OCI-LY7 (cell line): Measurements from ENCODE around the gene DENND6B. TPM values are rescaled to one million over a fixed set of nuclear protein-coding genes. Genes with fewer than 3 reads are reported as not detected.

Experiments
- BruUV-seq: library from RNA; stranded (reverse); fragments of 400-500 nt; replicated peaks from 2 replicates; lab custom pipeline; 2021; lab: Mats Ljungman, UMichigan
- CTCF ChIA-PET: fragments of 300-600 bp; sonication (Branson Sonifier 250); formaldehyde crosslinking; loops from one replicate; lab custom pipeline; 2022; ENCODE audit warnings: antibody characterized with exemption; ENCODE audit not compliant: unreplicated experiment; lab: Charles Lee
- POLR2A ChIA-PET: fragments of 300-600 bp; sonication (Branson Sonifier 250); formaldehyde crosslinking; loops from one replicate; lab custom pipeline; 2022; ENCODE audit warnings: antibody characterized with exemption; lab: Charles Lee
- DNase-seq: peaks from one replicate; pipeline ENCODE4 v3.0.0-alpha.2; 2015; ENCODE audit warnings: low spot score
- H2AFZ ChIP-seq: fragments of 200-600 bp; sonication (generic), shearing (Covaris generic); 2 replicates; pipeline ENCODE4 v1.6.1; 2014; ENCODE audit warnings: mild to moderate bottlenecking, antibody characterized with exemption, low read length, moderate library complexity
- H3K27ac ChIP-seq: fragments of 200-600 bp; sonication (generic); 2 replicates; pipeline ENCODE4 v1.5.1; 2014; ENCODE audit warnings: mixed run types, low read depth, mild to moderate bottlenecking, moderate library complexity, low read length, inconsistent platforms; ENCODE audit not compliant: poor library complexity, severe bottlenecking
- H3K36me3 ChIP-seq: fragments of 200-600 bp; sonication (generic); 2 replicates; pipeline ENCODE4 v1.6.1; 2014; ENCODE audit warnings: mild to moderate bottlenecking, antibody characterized with exemption, low read length, moderate library complexity, mixed read lengths; ENCODE audit not compliant: insufficient read depth
- H3K4me1 ChIP-seq: fragments of 200-600 bp; sonication (generic); 2 replicates; pipeline ENCODE4 v1.5.1; 2014; ENCODE audit warnings: mild to moderate bottlenecking, low read length; ENCODE audit not compliant: insufficient read depth, poor library complexity, severe bottlenecking
- H3K4me2 ChIP-seq: fragments of 200-600 bp; sonication (generic); 2 replicates; pipeline ENCODE4 v1.6.1; 2014; ENCODE audit warnings: mild to moderate bottlenecking, low read length
- H3K4me3 ChIP-seq: fragments of 200-600 bp; sonication (generic); 2 replicates; pipeline ENCODE4 v1.5.1; 2014; ENCODE audit warnings: mild to moderate bottlenecking, low read depth, low read length; ENCODE audit not compliant: poor library complexity, severe bottlenecking
- H3K79me2 ChIP-seq: fragments of 200-600 bp; sonication (generic); 2 replicates; pipeline ENCODE4 v1.6.1; 2016; ENCODE audit warnings: low read depth, mild to moderate bottlenecking, low read length, moderate library complexity, mixed read lengths; ENCODE audit not compliant: insufficient read depth
- H3K9me2 ChIP-seq: fragments of 200-600 bp; sonication (generic); 2 replicates; pipeline ENCODE4 v1.6.1; 2016; ENCODE audit warnings: mild to moderate bottlenecking, low read length, mixed read lengths; ENCODE audit not compliant: insufficient read depth
- H3K9me3 ChIP-seq: fragments of 200-600 bp; sonication (generic); 2 replicates; pipeline ENCODE4 v1.6.1; 2014; ENCODE audit warnings: mild to moderate bottlenecking, mixed run types, low read length, mixed read lengths
- H4K20me1 ChIP-seq: fragments of 200-600 bp; sonication (generic); 2 replicates; pipeline ENCODE4 v1.6.1; 2014; ENCODE audit warnings: mild to moderate bottlenecking, antibody characterized with exemption, low read length, moderate library complexity, mixed read lengths; ENCODE audit not compliant: insufficient read depth
- EZH2phosphoT487 ChIP-seq: fragments of 200-600 bp; sonication (generic); IDR thresholded peaks from 2 replicates; pipeline ENCODE4 v1.6.1; 2018; ENCODE audit warnings: low read depth, borderline replicate concordance, mild to moderate bottlenecking, mixed run types, antibody characterized with exemption, low read length, moderate library complexity, mixed read lengths
- intact Hi-C: fragments of 100-400 bp; cut with micrococcal nuclease; formaldehyde crosslinking; loops from one replicate; pipeline ENCODE4 v1.10.0; 2022; ENCODE audit not compliant: unreplicated experiment
- total RNA-seq, 2 experiments: library from RNA; depleted of rRNA in 1 of 2; stranded (reverse); fragments of >200 nt in 1 of 2; shearing (Covaris generic) in 1 of 2; gene quantifications; 2 replicates each; pipeline ENCODE4 v1.2.3, GENCODE V29; 2014 to 2022
- TF ChIP-seq, protein P1 (sequence below): fragments of 200-600 bp; sonication (generic); conservative IDR thresholded peaks from 2 replicates; pipeline ENCODE4 v1.5.1; 2014; ENCODE audit warnings: mild to moderate bottlenecking, antibody characterized with exemption, low read length, moderate library complexity, mixed read lengths

DENND6B gene
- total RNA-seq, 2 experiments from 2014 or later = 31.6 to 45.0 TPM

- Histone ChIP-seq H3K27ac (no peak overlapping the region), H3K36me3 (no peaks in the 10 kb centered on the region), H3K9me2 (no peaks in the 10 kb centered on the region), H3K4me2 (no peak overlapping the region), H3K9me3 (no peaks in the 10 kb centered on the region), H3K79me2 (no peaks in the 10 kb centered on the region), H4K20me1 (no peaks in the 10 kb centered on the region), H2AFZ (no peak overlapping the region), H3K4me3 (no peak overlapping the region), H3K4me1 (peaks cover 65% of the 10 kb centered on the region)
- ChIA-PET POLR2A (no interaction called here), CTCF (no interaction called here)
- BruUV-seq = no TSS peak
- DNase-seq = no peak
- intact Hi-C loops = no loop called here
- no peak for TF ChIP-seq EZH2phosphoT487
- TF ChIP-seq, protein P1, sequence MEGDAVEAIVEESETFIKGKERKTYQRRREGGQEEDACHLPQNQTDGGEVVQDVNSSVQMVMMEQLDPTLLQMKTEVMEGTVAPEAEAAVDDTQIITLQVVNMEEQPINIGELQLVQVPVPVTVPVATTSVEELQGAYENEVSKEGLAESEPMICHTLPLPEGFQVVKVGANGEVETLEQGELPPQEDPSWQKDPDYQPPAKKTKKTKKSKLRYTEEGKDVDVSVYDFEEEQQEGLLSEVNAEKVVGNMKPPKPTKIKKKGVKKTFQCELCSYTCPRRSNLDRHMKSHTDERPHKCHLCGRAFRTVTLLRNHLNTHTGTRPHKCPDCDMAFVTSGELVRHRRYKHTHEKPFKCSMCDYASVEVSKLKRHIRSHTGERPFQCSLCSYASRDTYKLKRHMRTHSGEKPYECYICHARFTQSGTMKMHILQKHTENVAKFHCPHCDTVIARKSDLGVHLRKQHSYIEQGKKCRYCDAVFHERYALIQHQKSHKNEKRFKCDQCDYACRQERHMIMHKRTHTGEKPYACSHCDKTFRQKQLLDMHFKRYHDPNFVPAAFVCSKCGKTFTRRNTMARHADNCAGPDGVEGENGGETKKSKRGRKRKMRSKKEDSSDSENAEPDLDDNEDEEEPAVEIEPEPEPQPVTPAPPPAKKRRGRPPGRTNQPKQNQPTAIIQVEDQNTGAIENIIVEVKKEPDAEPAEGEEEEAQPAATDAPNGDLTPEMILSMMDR = no peak
These were observed 15.8 kb downstream of the DENND6B start for GRCh38 chr22:50310949-50311444.

- Histone ChIP-seq H2AFZ (no peak overlapping the region), H4K20me1 (no peaks in the 10 kb centered on the region), H3K27ac (no peak overlapping the region), H3K79me2 (no peaks in the 10 kb centered on the region), H3K4me2 (no peak overlapping the region), H3K9me2 (no peaks in the 10 kb centered on the region), H3K4me3 (no peak overlapping the region), H3K36me3 (no peaks in the 10 kb centered on the region), H3K9me3 (no peaks in the 10 kb centered on the region), H3K4me1 (peaks cover 64% of the 10 kb centered on the region)
- ChIA-PET CTCF (no interaction called here), POLR2A (no interaction called here)
- no peak for DNase-seq
- intact Hi-C loops = no loop called here
- TF ChIP-seq, protein P1 = no peak
- TF ChIP-seq EZH2phosphoT487 = no peak
- no TSS peak for BruUV-seq
These were observed 16.6 kb downstream of the DENND6B start for GRCh38 chr22:50310031-50310722.

DNA sequence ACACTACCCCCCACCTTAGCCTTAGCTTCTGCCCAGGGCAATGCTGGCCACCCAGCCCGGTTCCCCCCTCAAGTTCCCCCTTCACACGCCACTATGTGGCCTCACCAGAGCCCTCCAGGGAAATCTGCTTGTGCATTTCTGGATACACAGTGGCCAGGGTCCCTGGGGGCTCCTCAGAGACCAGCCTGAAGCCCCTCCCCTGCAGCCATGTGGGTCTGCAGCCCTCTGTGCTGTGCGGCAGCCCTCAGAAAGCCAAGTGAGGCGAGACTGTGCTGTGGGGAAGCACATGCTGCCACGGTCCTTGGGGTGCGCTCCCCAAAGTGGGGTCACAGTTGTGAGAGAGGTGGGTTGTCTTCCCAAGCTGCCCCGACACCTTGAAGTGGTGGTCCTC lies 17.2 kb downstream of the DENND6B start:
- Histone ChIP-seq H3K4me3 (no peak overlapping the region), H3K9me3 (no peaks in the 10 kb centered on the region), H4K20me1 (no peaks in the 10 kb centered on the region), H3K4me2 (no peak overlapping the region), H3K36me3 (no peaks in the 10 kb centered on the region), H3K9me2 (no peaks in the 10 kb centered on the region), H3K79me2 (no peaks in the 10 kb centered on the region), H3K4me1 (peaks cover 64% of the 10 kb centered on the region), H2AFZ (no peak overlapping the region), H3K27ac (no peak overlapping the region)
- TF ChIP-seq, protein P1 = no peak
- no peak for TF ChIP-seq EZH2phosphoT487
- CTCF ChIA-PET = no interaction called here
- POLR2A ChIA-PET = no interaction called here
- no TSS peak for BruUV-seq
- no peak for DNase-seq
- intact Hi-C loops = no loop called here
